SK-N-SH (cell line): ENCODE measurements around the gene TRAF2. TPM values are rescaled to one million over a fixed set of nuclear protein-coding genes. Genes with fewer than 3 reads are reported as not detected.

Experiments used
- CTCF ChIA-PET: fragments of 300-600, 350-600 bp; formaldehyde crosslinking; extraction: SDS; loops from one replicate; lab custom pipeline; 2021; lab: Yijun Ruan, JAX
- POLR2A ChIA-PET: fragments of 350-600 bp; sonication (Branson Sonifier 250); formaldehyde crosslinking; extraction: SDS; loops from one replicate; lab custom pipeline; 2020; ENCODE audit warnings: antibody characterized with exemption, inconsistent platforms; lab: Yijun Ruan, JAX
- DNase-seq: peaks from one replicate; pipeline ENCODE4 v3.0.0; 2012
- H2AFZ ChIP-seq: fragments of 200-600 bp; sonication (generic); 2 replicates; pipeline ENCODE4 v1.8.1; 2016; ENCODE audit warnings: antibody characterized with exemption, mild to moderate bottlenecking, low read depth
- H3F3A ChIP-seq: fragments of 200-600 bp; sonication (generic); replicated peaks from 2 replicates; pipeline ENCODE3; 2016; ENCODE audit warnings: antibody characterized with exemption, mild to moderate bottlenecking; ENCODE audit not compliant: insufficient read depth
- H3K27ac ChIP-seq, 2 experiments: fragments of 200-500 bp in 1 of 2; fragments of 200-600 bp in 1 of 2; sonication (Bioruptor generic) in 1 of 2; sonication (generic), shearing (Covaris generic) in 1 of 2; 2 replicates each; pipeline versions ENCODE4 v1.5.1 to v1.6.1; 2014 to 2016; ENCODE audit warnings: low read depth in 2 of 2, inconsistent platforms in 1 of 2, low read length in 1 of 2, mild to moderate bottlenecking in 1 of 2, mixed read lengths in 1 of 2
- H3K27me3 ChIP-seq: fragments of 200-600 bp; sonication (generic), shearing (Covaris generic); 2 replicates; pipeline ENCODE4 v1.6.1; 2016; ENCODE audit warnings: mixed run types; ENCODE audit not compliant: insufficient read depth
- H3K36me3 ChIP-seq, 2 experiments: fragments of 200-500 bp in 1 of 2; fragments of 200-600 bp in 1 of 2; sonication (Bioruptor generic) in 1 of 2; sonication (generic) in 1 of 2; replicated peaks in 1 of 2; 2 replicates each; pipeline versions ENCODE3 to v1.5.1; 2014 to 2016; ENCODE audit warnings: low read length in 1 of 2, mild to moderate bottlenecking in 1 of 2; ENCODE audit not compliant: insufficient read depth in 2 of 2, control insufficient read depth in 1 of 2
- H3K4me1 ChIP-seq, 2 experiments: fragments of 200-500 bp in 1 of 2; fragments of 200-600 bp in 1 of 2; sonication (Bioruptor generic) in 1 of 2; sonication (generic), shearing (Covaris generic) in 1 of 2; 2 replicates each; pipeline versions ENCODE4 v1.5.1 to v1.6.1; 2014 to 2016; ENCODE audit warnings: low read depth in 1 of 2, low read length in 1 of 2, mixed run types in 1 of 2; ENCODE audit not compliant: insufficient read depth in 2 of 2, control insufficient read depth in 1 of 2
- H3K4me2 ChIP-seq: fragments of 200-600 bp; sonication (generic), shearing (Covaris generic); 2 replicates; pipeline ENCODE4 v1.6.1; 2017; ENCODE audit warnings: mixed run types
- H3K4me3 ChIP-seq, 2 experiments: fragments of 200-500 bp in 1 of 2; fragments of 200-600 bp in 1 of 2; sonication (Bioruptor generic) in 1 of 2; sonication (generic), shearing (Covaris generic) in 1 of 2; 2 replicates each; pipeline versions ENCODE4 v1.5.1 to v1.8.1; 2014 to 2016; ENCODE audit warnings: low read depth in 2 of 2, inconsistent platforms in 1 of 2, low read length in 1 of 2, mild to moderate bottlenecking in 1 of 2, mixed read lengths in 1 of 2, moderate library complexity in 1 of 2
- H3K79me2 ChIP-seq: fragments of 200-600 bp; sonication (generic); 2 replicates; pipeline ENCODE4 v1.8.1; 2017; ENCODE audit warnings: mild to moderate bottlenecking; ENCODE audit not compliant: insufficient read depth
- H3K9ac ChIP-seq: fragments of 200-600 bp; sonication (generic); 2 replicates; pipeline ENCODE4 v1.6.1; 2017; ENCODE audit warnings: mixed run types
- H3K9me2 ChIP-seq: fragments of 200-600 bp; sonication (generic); 2 replicates; pipeline ENCODE4 v1.6.1; 2017; ENCODE audit warnings: mixed run types
- H3K9me3 ChIP-seq: fragments of 200-600 bp; sonication (generic); 2 replicates; pipeline ENCODE4 v1.6.1; 2017; ENCODE audit warnings: mixed run types, mild to moderate bottlenecking, moderate library complexity
- H4K20me1 ChIP-seq: fragments of 200-600 bp; sonication (generic); 2 replicates; pipeline ENCODE4 v1.6.1; 2017; ENCODE audit warnings: mild to moderate bottlenecking, mixed run types; ENCODE audit not compliant: insufficient read depth
- EP300 ChIP-seq, 2 experiments: IDR thresholded peaks; 2 replicates each; pipeline versions ENCODE4 v1.4.0 to v1.6.1; 2012; ENCODE audit warnings: borderline replicate concordance in 1 of 2, low read depth in 1 of 2, low read length in 1 of 2
- EZH2phosphoT487 ChIP-seq: fragments of 200-600 bp; sonication (generic); IDR thresholded peaks from 2 replicates; pipeline ENCODE4 v1.6.1; 2017; ENCODE audit warnings: low read depth, mixed run types, mild to moderate bottlenecking, antibody characterized with exemption, moderate library complexity, borderline replicate concordance
- FOSL2 ChIP-seq: IDR thresholded peaks from 2 replicates; pipeline ENCODE4 v1.4.0; 2012; ENCODE audit warnings: low read depth, mild to moderate bottlenecking, moderate library complexity, borderline replicate concordance
- GATA2 ChIP-seq: sonication (generic); formaldehyde crosslinking; IDR thresholded peaks from 2 replicates; pipeline ENCODE4 v1.5.0; 2020; ENCODE audit warnings: mild to moderate bottlenecking, missing genetic modification reagents
- JUND ChIP-seq: IDR thresholded peaks from 2 replicates; pipeline ENCODE4 v1.4.0; 2012
- NFIC ChIP-seq: IDR thresholded peaks from 2 replicates; pipeline ENCODE4 v1.4.0; 2012; ENCODE audit warnings: borderline replicate concordance
- NRF1 ChIP-seq: IDR thresholded peaks from 2 replicates; pipeline ENCODE4 v1.6.1; 2012; ENCODE audit warnings: low read depth, mild to moderate bottlenecking, low read length
- POLR2AphosphoS5 ChIP-seq: IDR thresholded peaks from 2 replicates; pipeline ENCODE4 v1.6.1; 2012; ENCODE audit warnings: low read depth, low read length
- RCOR1 ChIP-seq: fragments of 150-350 bp; IDR thresholded peaks from 2 replicates; pipeline ENCODE4 v1.6.1; 2017; ENCODE audit warnings: antibody characterized with exemption, low read length
- REST ChIP-seq: IDR thresholded peaks from 2 replicates; pipeline ENCODE4 v1.6.1; 2012; ENCODE audit warnings: mild to moderate bottlenecking, low read depth, low read length, moderate library complexity
- RFX5 ChIP-seq: IDR thresholded peaks from 2 replicates; pipeline ENCODE4 v1.6.1; 2012; ENCODE audit warnings: mild to moderate bottlenecking, improper control_type of control experiment, low read length
- SMC3 ChIP-seq: IDR thresholded peaks from 2 replicates; pipeline ENCODE4 v1.6.1; 2012; ENCODE audit warnings: low read depth, low read length, improper control_type of control experiment
- TEAD4 ChIP-seq: IDR thresholded peaks from 2 replicates; pipeline ENCODE4 v1.4.0; 2012; ENCODE audit warnings: mild to moderate bottlenecking, borderline replicate concordance; ENCODE audit not compliant: insufficient read depth
- YY1 ChIP-seq: IDR thresholded peaks from 2 replicates; pipeline ENCODE4 v1.4.0; 2012; ENCODE audit warnings: low read depth, mild to moderate bottlenecking
- WGBS: methylation state at CpG from one replicate; pipeline ENCODE4 v1.1.6; 2017; ENCODE audit warnings: low lambda C conversion rate; 5-methylcytosine and 5-hydroxymethylcytosine counted together
- polyA plus RNA-seq, 3 experiments: library from polyadenylated mRNA; depleted of rRNA; stranded (reverse); fragments of >200 nt; gene quantifications; 2 replicates each; pipeline ENCODE4 v1.2.3, GENCODE V29; 2012
- TF ChIP-seq, protein P1 (sequence below): fragments of 150-350 bp; IDR thresholded peaks from 2 replicates; pipeline ENCODE4 v1.6.1; 2016; ENCODE audit warnings: mild to moderate bottlenecking, low read depth, low read length
- TF ChIP-seq, protein P2 (sequence below): IDR thresholded peaks from 2 replicates; pipeline ENCODE4 v1.4.0; 2012; ENCODE audit warnings: low read depth, borderline replicate concordance
- TF ChIP-seq, protein P3 (sequence below): fragments of 150-350 bp; IDR thresholded peaks from 2 replicates; pipeline ENCODE4 v1.6.1; 2017; ENCODE audit warnings: antibody characterized with exemption, low read length, low read depth, borderline replicate concordance

The TRAF2 gene
- polyA plus RNA-seq, 1 of the 3 experiments (the other 2 are of a cell fraction), result 15.4 TPM

- no peak for TF ChIP-seq NRF1
- TF ChIP-seq GATA2, result no peak
- TF ChIP-seq FOSL2, result no peak
- no peak for TF ChIP-seq SMC3
- no peak for TF ChIP-seq JUND
- no peak for TF ChIP-seq YY1
- TF ChIP-seq, protein P1, sequence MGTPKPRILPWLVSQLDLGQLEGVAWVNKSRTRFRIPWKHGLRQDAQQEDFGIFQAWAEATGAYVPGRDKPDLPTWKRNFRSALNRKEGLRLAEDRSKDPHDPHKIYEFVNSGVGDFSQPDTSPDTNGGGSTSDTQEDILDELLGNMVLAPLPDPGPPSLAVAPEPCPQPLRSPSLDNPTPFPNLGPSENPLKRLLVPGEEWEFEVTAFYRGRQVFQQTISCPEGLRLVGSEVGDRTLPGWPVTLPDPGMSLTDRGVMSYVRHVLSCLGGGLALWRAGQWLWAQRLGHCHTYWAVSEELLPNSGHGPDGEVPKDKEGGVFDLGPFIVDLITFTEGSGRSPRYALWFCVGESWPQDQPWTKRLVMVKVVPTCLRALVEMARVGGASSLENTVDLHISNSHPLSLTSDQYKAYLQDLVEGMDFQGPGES, result peak; percentile 99
- TF ChIP-seq, protein P2, sequence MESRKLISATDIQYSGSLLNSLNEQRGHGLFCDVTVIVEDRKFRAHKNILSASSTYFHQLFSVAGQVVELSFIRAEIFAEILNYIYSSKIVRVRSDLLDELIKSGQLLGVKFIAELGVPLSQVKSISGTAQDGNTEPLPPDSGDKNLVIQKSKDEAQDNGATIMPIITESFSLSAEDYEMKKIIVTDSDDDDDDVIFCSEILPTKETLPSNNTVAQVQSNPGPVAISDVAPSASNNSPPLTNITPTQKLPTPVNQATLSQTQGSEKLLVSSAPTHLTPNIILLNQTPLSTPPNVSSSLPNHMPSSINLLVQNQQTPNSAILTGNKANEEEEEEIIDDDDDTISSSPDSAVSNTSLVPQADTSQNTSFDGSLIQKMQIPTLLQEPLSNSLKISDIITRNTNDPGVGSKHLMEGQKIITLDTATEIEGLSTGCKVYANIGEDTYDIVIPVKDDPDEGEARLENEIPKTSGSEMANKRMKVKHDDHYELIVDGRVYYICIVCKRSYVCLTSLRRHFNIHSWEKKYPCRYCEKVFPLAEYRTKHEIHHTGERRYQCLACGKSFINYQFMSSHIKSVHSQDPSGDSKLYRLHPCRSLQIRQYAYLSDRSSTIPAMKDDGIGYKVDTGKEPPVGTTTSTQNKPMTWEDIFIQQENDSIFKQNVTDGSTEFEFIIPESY, result no peak
These were observed at the start of gene TRAF2 (continued) for GRCh38 chr9:136885950-136886578.

- H3K9ac ChIP-seq, result no peak overlapping the region
- H3K27me3 ChIP-seq, result no peaks in the 10 kb centered on the region
- CTCF ChIA-PET, result interaction anchor here (0.8 to 1.5 kb wide), 2 partner anchors 8 to 70 kb away, joined by 3 read pairs; no protein-coding TSS in a partner anchor
- H2AFZ ChIP-seq, result no peak overlapping the region
- H3K4me1 ChIP-seq, result peaks cover 16 to 22% of the 10 kb centered on the region in 2 experiments; a peak in 2 of 4 replicates
- no peak overlapping the region for H3K27ac ChIP-seq
- no peak overlapping the region for H3K4me2 ChIP-seq
- peaks cover 16% of the 10 kb centered on the region for H3F3A ChIP-seq
- no peaks in the 10 kb centered on the region for H3K9me2 ChIP-seq
- H3K79me2 ChIP-seq, result no peaks in the 10 kb centered on the region
- peaks cover 4 to 20% of the 10 kb centered on the region in 2 experiments for H3K36me3 ChIP-seq
- no peaks in the 10 kb centered on the region for H3K9me3 ChIP-seq
- WGBS, result 91% methylated on average over 23 of the region's 27 CpGs
- POLR2A ChIA-PET, result interaction anchor here (0.7 to 1.1 kb wide), 2 partner anchors 10 kb away, joined by 3 to 4 read pairs; no protein-coding TSS in a partner anchor
- H4K20me1 ChIP-seq, result peaks cover 10% of the 10 kb centered on the region; the same call in 1 of the 2 replicates
- H3K4me3 ChIP-seq, result no peak overlapping the region
- DNase-seq, result no peak
- TF ChIP-seq NFIC (no peak), EZH2phosphoT487 (no peak), RFX5 (no peak), REST (no peak), POLR2AphosphoS5 (no peak), TEAD4 (no peak), RCOR1 (no peak), EP300 (IDR thresholded peaks at IDR 0.05; ENCODE audit: borderline replicate concordance in 1 of 2, low read depth in 1 of 2, low read length in 1 of 2) (no peak)
- TF ChIP-seq, protein P2, result no peak
- TF ChIP-seq, protein P1, result no peak
- TF ChIP-seq, protein P3, sequence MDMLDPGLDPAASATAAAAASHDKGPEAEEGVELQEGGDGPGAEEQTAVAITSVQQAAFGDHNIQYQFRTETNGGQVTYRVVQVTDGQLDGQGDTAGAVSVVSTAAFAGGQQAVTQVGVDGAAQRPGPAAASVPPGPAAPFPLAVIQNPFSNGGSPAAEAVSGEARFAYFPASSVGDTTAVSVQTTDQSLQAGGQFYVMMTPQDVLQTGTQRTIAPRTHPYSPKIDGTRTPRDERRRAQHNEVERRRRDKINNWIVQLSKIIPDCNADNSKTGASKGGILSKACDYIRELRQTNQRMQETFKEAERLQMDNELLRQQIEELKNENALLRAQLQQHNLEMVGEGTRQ, result no peak
These were observed 49.0 kb upstream of the TRAF2 start for GRCh38 chr9:136837146-136837855.
